HepG2 (cell line): ENCODE data around the gene USP7. TPM values are rescaled to one million over a fixed set of nuclear protein-coding genes. Genes with fewer than 3 reads are reported as not detected.

ENCODE experiments used
- CC2D1A ChIP-seq: sonication (generic); formaldehyde crosslinking; IDR thresholded peaks from 2 replicates; pipeline ENCODE4 v1.8.1; 2023; ENCODE audit warnings: mild to moderate bottlenecking, missing genetic modification reagents
- CCDC6 ChIP-seq: sonication (generic); formaldehyde crosslinking; IDR thresholded peaks from 2 replicates; pipeline ENCODE4 v1.8.1; 2022; ENCODE audit warnings: mild to moderate bottlenecking, missing genetic modification reagents, moderate library complexity
- DBP ChIP-seq: sonication (generic); formaldehyde crosslinking; IDR thresholded peaks from 2 replicates; pipeline ENCODE4 v1.4.0; 2020; ENCODE audit warnings: missing genetic modification reagents; ENCODE audit errors: not compliant biosample characterization
- DRAP1 ChIP-seq: IDR thresholded peaks from 2 replicates; pipeline ENCODE4 v1.6.1; 2016; ENCODE audit warnings: missing genetic modification reagents, missing compliant biosample characterization
- HNF4A ChIP-seq: sonication (generic); formaldehyde crosslinking; IDR thresholded peaks from 2 replicates; pipeline ENCODE4 v1.4.0; 2020; ENCODE audit warnings: missing genetic modification reagents
- HNRNPUL1 ChIP-seq: fragments of 200-400 bp; formaldehyde crosslinking; IDR thresholded peaks from 2 replicates; pipeline ENCODE4 v1.6.1; 2017; ENCODE audit warnings: low read depth, mild to moderate bottlenecking, low read length, moderate library complexity
- IRF2 ChIP-seq: IDR thresholded peaks from 2 replicates; pipeline ENCODE4 v1.6.1; 2018; ENCODE audit warnings: missing genetic modification reagents, missing compliant biosample characterization
- MAZ ChIP-seq, 2 experiments: sonication (generic) in 1 of 2; formaldehyde crosslinking in 1 of 2; IDR thresholded peaks; 2 replicates each; pipeline versions ENCODE4 v1.5.0 to v1.6.1; 2012 to 2020; ENCODE audit warnings: low read depth in 2 of 2, mild to moderate bottlenecking in 2 of 2, borderline replicate concordance in 1 of 2, improper control_type of control experiment in 1 of 2, low read length in 1 of 2, missing genetic modification reagents in 1 of 2, moderate library complexity in 1 of 2
- MLLT10 ChIP-seq: sonication (generic); formaldehyde crosslinking; IDR thresholded peaks from 2 replicates; pipeline ENCODE4 v1.4.0; 2020; ENCODE audit warnings: missing genetic modification reagents
- MTF1 ChIP-seq: sonication (generic); formaldehyde crosslinking; IDR thresholded peaks from 2 replicates; pipeline ENCODE4 v1.5.0; 2020; ENCODE audit warnings: missing genetic modification reagents
- NCOA2 ChIP-seq: sonication (generic); formaldehyde crosslinking; IDR thresholded peaks from 2 replicates; pipeline ENCODE4 v1.8.0; 2022; ENCODE audit warnings: inconsistent platforms
- NFYB ChIP-seq: sonication (generic); formaldehyde crosslinking; IDR thresholded peaks from 2 replicates; pipeline ENCODE4 v1.4.0; 2020; ENCODE audit warnings: missing genetic modification reagents
- SETDB1 ChIP-seq: sonication (generic); formaldehyde crosslinking; IDR thresholded peaks from 2 replicates; pipeline ENCODE4 v1.5.1; 2020; ENCODE audit warnings: missing genetic modification reagents, mild to moderate bottlenecking, borderline replicate concordance
- WIZ ChIP-seq: sonication (generic); formaldehyde crosslinking; IDR thresholded peaks from 2 replicates; pipeline ENCODE4 v1.5.1; 2020; ENCODE audit warnings: mild to moderate bottlenecking, missing genetic modification reagents
- ZNF333 ChIP-seq: sonication (generic); formaldehyde crosslinking; IDR thresholded peaks from 2 replicates; pipeline ENCODE4 v1.4.0; 2020; ENCODE audit warnings: mild to moderate bottlenecking, missing genetic modification reagents, borderline replicate concordance
- ZNF446 ChIP-seq: sonication (generic); formaldehyde crosslinking; IDR thresholded peaks from 2 replicates; pipeline ENCODE4 v1.5.0; 2020; ENCODE audit warnings: mild to moderate bottlenecking, missing genetic modification reagents
- ZNF674 ChIP-seq: sonication (generic); formaldehyde crosslinking; IDR thresholded peaks from 2 replicates; pipeline ENCODE4 v1.5.0; 2020; ENCODE audit warnings: low read depth, mild to moderate bottlenecking, missing genetic modification reagents
- polyA plus RNA-seq, 8 experiments: library from polyadenylated mRNA; depleted of rRNA in 3 of 8; stranded (reverse) in 7 of 8; unstranded in 1 of 8; fragments of >200 nt; fragmentation: Illumina TruSeq in 4 of 8; extraction: Trizol in 4 of 8; gene quantifications; 2 replicates each; pipeline versions ENCODE4 v1.2.1 to v1.2.3, GENCODE V29; 2011 to 2016; ENCODE audit warnings: low read depth in 4 of 8, missing spikeins in 1 of 8, mixed read lengths in 1 of 8; ENCODE audit not compliant: insufficient read depth in 1 of 8
- total RNA-seq, 5 experiments: library from RNA; depleted of rRNA; stranded (reverse); fragments of >200 nt; fragmentation: Illumina TruSeq; extraction: Trizol; gene quantifications; 2 replicates each; pipeline ENCODE4 v1.2.3, GENCODE V29; 2016; ENCODE audit warnings: low read depth in 1 of 5
- TF ChIP-seq, protein P1 (sequence below): sonication (generic); formaldehyde crosslinking; conservative IDR thresholded peaks from 2 replicates; pipeline ENCODE4 v1.5.0; 2020; ENCODE audit warnings: missing genetic modification reagents
- TF ChIP-seq, protein P2 (sequence below): sonication (generic); formaldehyde crosslinking; IDR thresholded peaks from 2 replicates; pipeline ENCODE4 v1.4.0; 2020; ENCODE audit warnings: missing genetic modification reagents, mild to moderate bottlenecking, borderline replicate concordance
- TF ChIP-seq, protein P3 (sequence below): sonication (generic); formaldehyde crosslinking; IDR thresholded peaks from 2 replicates; pipeline ENCODE4 v1.4.0; 2020; ENCODE audit warnings: missing genetic modification reagents, borderline replicate concordance
- TF ChIP-seq, protein P4 (sequence below): sonication (generic); formaldehyde crosslinking; IDR thresholded peaks from 2 replicates; pipeline ENCODE4 v1.4.0; 2020; ENCODE audit warnings: mild to moderate bottlenecking, missing genetic modification reagents

Gene USP7
- total and polyA plus RNA-seq, 2 of the 13 experiments (the other 11 are each of a cell fraction or from before 2014, with no cell fraction given): 52.5 to 173 TPM

DNA sequence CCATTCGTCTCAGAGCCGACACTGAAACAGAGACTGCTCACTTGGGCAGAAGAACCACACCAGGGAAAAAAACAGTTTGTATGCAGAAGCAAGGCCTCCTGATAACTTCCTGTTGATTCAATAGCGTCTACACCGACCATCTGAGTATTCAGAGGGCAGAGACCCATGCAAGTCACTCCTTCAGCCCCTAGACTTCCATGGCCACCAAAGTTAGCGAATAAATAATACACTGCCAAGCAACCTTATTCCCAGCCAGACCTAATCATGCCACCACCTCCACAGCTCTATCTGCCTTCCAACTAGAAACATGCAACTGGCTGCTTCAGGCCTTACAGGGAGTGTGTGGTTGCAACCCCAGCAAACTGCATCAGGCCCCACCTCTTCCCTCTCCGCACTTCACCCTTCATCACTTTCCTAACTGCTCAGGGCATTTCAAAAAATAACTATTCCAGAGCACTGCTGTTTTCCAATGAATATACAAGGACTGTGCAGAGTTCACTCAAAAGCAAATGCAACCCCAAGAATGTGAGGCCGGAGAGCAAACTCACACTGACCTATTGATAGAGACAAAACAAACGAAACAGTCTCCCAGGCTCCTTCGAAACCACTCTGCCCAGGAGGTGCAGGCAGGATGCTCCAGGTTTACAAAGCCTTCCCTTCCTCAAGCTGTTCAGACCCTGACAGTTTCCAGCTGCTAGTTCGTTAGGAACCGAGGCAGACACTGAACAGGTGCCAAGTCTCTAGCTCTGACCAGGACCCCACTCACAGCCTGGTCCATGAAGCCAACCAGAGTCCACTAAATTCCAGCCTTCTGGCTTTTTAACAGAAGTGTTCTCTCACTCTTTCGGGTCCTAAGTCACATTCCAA lies 3.6 kb downstream of the USP7 start (continued):
- TF ChIP-seq MLLT10 (CRISPR knock-in tag): no peak
- TF ChIP-seq CCDC6 (CRISPR knock-in tag): peak; percentile 33; the same call in 1 of the 2 replicates
- no peak for TF ChIP-seq NFYB (CRISPR knock-in tag)
- TF ChIP-seq, protein P1, sequence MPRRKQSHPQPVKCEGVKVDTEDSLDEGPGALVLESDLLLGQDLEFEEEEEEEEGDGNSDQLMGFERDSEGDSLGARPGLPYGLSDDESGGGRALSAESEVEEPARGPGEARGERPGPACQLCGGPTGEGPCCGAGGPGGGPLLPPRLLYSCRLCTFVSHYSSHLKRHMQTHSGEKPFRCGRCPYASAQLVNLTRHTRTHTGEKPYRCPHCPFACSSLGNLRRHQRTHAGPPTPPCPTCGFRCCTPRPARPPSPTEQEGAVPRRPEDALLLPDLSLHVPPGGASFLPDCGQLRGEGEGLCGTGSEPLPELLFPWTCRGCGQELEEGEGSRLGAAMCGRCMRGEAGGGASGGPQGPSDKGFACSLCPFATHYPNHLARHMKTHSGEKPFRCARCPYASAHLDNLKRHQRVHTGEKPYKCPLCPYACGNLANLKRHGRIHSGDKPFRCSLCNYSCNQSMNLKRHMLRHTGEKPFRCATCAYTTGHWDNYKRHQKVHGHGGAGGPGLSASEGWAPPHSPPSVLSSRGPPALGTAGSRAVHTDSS (CRISPR knock-in tag): no peak
- peak; percentile 97 for TF ChIP-seq HNF4A (CRISPR knock-in tag)
- no peak; the same call in 1 of the 2 replicates for TF ChIP-seq MAZ (IDR thresholded peaks at IDR 0.05; ENCODE audit: borderline replicate concordance, low read depth, low read length)
- peak; percentile 63; the same call in 1 of the 2 replicates for TF ChIP-seq MAZ (CRISPR knock-in tag; IDR thresholded peaks at IDR 0.05; ENCODE audit: low read depth)
- TF ChIP-seq DBP (CRISPR knock-in tag): no peak
- 0 out of 2 replicates have a peak, but pooled peaks have one; percentile 39 for TF ChIP-seq DRAP1
- no peak for TF ChIP-seq HNRNPUL1
- no peak for TF ChIP-seq SETDB1 (CRISPR knock-in tag)
- 0 out of 2 replicates have a peak, but pooled peaks have one; percentile 51 for TF ChIP-seq ZNF674 (CRISPR knock-in tag)
- peak; percentile 75 for TF ChIP-seq NCOA2
- TF ChIP-seq ZNF446 (CRISPR knock-in tag): no peak
- TF ChIP-seq CC2D1A (CRISPR knock-in tag): peak; percentile 37; the same call in 1 of the 2 replicates
- no peak for TF ChIP-seq MTF1
- TF ChIP-seq, protein P2, sequence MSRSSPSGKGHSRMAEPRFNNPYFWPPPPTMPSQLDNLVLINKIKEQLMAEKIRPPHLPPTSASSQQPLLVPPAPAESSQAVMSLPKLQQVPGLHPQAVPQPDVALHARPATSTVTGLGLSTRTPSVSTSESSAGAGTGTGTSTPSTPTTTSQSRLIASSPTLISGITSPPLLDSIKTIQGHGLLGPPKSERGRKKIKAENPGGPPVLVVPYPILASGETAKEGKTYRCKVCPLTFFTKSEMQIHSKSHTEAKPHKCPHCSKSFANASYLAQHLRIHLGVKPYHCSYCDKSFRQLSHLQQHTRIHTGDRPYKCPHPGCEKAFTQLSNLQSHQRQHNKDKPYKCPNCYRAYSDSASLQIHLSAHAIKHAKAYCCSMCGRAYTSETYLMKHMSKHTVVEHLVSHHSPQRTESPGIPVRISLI: peak; percentile 83
- peak; percentile 87 for TF ChIP-seq IRF2 (CRISPR knock-in tag)
- TF ChIP-seq, protein P3, sequence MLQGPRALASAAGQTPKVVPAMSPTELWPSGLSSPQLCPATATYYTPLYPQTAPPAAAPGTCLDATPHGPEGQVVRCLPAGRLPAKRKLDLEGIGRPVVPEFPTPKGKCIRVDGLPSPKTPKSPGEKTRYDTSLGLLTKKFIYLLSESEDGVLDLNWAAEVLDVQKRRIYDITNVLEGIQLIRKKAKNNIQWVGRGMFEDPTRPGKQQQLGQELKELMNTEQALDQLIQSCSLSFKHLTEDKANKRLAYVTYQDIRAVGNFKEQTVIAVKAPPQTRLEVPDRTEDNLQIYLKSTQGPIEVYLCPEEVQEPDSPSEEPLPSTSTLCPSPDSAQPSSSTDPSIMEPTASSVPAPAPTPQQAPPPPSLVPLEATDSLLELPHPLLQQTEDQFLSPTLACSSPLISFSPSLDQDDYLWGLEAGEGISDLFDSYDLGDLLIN (CRISPR knock-in tag): no peak
- 0 out of 2 replicates have a peak, but pooled peaks have one; percentile 19 for TF ChIP-seq ZNF333 (CRISPR knock-in tag)
- TF ChIP-seq WIZ (CRISPR knock-in tag): no peak
- TF ChIP-seq, protein P4, sequence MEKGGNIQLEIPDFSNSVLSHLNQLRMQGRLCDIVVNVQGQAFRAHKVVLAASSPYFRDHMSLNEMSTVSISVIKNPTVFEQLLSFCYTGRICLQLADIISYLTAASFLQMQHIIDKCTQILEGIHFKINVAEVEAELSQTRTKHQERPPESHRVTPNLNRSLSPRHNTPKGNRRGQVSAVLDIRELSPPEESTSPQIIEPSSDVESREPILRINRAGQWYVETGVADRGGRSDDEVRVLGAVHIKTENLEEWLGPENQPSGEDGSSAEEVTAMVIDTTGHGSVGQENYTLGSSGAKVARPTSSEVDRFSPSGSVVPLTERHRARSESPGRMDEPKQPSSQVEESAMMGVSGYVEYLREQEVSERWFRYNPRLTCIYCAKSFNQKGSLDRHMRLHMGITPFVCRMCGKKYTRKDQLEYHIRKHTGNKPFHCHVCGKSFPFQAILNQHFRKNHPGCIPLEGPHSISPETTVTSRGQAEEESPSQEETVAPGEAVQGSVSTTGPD (CRISPR knock-in tag): no peak
